ENCODE results near the gene NCOA1.
"Not testable (repeated sequence)": the region's sequence is repeated elsewhere in the genome, so short reads cannot be mapped to it uniquely, and the experiment has no call there.

Gene NCOA1

DNA sequence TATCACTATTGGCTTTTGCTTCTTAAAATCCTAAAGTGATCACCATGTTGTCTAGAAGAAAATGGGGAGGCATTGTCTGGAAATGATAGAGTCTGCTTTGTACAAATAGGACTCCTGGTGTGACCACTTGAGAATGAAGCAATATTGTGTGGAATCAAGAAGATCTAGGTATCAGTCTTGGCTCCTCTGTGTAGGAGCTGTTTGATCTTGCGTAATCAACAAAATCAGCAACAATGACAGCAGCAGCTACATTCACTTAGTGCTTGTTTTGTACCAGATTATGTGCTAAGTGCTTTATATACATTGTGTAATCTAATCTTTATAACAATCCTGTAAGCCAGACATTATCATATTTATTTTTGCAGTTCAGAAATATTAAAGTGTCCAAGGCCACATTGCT, 17.8 kb downstream of the NCOA1 start:
- DNase-seq = peak; percentile 57 to 63

DNA sequence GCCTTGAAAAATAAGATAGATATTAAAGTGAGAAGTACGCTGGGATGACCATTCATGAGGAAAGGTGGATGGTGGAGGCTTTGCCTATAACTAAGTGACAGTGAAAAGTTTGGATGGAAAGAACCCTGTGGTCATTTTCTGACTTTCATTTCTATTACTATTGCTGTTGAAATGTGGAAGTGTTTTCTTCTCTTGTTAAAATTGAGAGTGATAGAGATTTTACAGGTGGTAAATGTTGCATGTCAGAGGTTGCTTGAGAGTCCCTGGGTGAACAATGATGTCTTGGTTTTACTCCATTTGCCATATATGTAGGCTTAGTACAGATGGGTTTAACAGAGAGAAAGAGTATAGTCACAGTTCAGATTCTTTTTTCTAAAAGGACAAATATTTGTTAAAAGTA, 18.4 kb downstream of the NCOA1 start:
- no peak for DNase-seq

DNA sequence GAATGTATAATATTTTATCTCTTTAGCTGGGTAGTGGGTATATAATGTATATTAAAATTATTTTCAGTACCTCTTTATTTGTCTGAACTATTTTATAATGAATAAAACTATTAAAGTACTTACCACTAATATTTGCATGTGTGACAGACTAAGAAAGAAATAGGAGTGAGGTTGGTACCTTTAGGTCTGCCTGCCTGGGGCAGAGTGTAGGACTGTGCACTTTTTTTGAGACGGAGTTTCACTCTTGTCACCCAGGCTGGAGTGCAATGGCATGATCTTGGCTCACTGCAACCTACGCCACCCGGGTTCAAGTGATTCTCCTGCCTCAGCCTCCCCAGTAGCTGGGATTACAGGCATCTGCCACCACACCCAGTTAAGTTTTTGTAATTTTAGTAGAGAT, 18.8 kb downstream of the NCOA1 start:
- no peak for DNase-seq

DNA sequence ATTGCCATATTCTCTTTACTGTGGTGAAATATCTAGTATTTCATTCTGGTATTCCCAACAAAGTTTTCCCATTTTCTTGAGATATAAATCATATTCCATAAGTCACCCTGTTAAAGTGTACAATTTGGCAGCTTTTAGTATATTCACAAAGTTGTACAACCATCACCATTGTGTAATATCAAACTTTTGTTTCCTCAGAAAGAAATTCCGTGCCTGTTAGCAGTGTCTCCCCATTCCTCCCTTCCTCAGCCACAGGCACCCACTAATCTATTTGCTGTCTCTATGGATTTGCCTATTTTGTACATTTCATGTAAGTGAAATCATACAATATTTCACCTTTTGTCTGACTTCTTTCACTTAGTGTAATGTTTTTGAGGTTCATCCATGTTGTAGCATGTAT, 19.7 kb downstream of the NCOA1 start:
- DNase-seq = no peak

DNA sequence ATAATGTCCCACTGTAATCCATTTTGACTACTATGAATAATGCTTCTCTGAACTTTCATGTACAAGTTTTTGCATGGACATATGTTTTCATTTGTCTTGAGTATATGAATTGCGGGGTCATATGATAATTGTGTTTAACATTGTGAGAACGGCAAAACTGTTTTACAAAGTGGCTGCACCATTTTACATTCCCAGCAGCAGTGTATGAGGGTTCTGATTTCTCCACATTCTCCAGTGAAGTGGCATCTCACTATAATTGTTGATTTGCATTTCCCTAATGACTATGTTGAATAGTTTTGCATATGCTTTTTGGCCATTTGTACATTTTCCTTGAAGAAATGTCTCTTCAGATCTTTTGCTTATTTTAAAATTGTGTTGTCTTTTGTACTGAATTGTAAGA, 20.1 kb downstream of the NCOA1 start:
- DNase-seq = no peak

DNA sequence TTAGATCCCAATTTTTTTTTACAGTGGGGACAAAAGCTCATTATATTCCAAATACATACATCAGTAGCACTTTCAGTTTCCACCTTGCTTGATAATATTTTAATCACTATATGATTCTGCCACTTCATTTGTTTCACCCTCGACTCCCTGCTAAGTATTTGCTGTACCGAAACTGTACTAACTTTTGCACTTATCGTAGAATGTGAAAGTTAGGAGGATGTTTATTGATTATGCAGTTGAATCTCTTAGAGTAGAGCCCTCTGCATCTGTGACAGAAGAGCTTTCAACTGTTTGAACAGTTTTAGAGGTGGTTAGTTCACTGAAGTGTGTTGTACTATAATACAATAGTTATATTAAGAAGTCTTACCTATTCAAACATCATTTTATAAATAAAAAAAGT, 20.8 kb downstream of the NCOA1 start:
- no peak for DNase-seq

DNA sequence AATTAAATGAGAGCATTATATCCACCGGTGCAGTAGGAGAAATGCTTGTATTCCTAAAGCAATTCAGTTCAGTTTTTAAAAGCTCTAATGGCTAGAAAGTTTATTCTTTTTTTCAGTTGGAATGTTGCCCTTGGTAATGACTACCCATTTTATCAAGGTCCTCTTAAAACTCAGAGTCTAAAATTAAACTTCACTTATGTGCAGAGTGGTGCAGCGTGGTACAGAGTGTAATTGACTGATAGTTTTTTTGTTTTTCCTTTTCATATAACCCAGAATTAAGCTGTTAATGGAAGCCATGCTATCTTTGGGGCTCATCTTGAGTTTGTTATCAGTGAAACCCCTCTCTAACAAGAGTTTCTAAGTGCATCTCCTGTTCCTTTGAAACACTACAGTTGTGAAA, 21.4 kb downstream of the NCOA1 start:
- no peak for DNase-seq

DNA sequence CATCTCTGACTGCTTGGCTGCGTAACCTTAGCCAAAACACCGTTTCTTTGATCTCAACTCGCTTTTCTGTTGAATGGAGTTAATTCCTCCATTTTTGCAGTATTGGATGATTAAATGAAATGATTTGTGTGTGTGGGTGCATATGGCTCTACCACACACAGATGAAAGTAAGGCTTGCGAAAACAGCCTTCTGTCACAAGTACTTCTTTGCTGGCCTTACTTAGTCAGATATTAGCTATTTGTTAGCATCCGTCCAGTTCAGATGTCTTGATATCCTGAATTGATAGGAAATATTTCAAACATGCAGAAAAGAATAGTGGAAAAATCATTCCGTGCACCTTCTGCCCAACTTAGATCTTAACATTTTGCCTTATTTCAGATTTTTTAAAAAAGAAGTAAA, 21.8 kb downstream of the NCOA1 start:
- DNase-seq = no peak

DNA sequence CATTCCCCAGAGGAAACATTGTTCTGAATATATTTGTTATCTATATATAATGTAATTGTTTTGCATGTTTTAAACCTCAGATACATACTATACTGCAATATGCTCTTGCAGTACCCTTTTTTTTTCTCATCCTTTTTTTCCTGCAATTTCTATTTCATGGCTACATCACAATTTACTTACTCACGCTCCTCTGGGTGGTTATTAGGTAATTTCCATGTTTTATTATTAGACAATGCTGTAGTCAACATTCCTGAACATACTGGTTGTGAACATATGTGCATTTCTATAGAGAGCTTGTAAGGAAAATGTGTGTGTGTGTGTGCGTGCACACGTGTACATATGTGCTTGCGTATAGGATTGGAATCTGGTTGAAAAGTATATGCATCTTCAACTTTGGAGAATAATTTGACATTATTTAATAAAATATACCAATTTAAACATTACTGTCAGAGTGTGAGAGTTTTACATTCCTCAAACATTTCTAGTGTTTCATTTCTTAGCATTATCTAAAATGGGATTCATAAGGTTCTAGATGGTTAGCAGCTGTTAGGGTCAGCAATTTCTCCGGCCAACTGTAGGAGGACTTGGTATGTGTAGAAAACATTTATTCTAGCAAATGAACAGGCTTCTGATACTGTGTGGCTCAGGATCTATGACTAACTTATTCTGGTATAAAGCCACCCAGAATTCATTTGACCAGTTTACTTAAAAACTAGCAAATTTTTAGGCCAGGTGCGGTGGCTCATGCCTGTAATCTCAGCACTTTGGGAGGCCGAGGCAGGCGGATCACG, 22.4 kb downstream of the NCOA1 start:
- DNase-seq = no peak

DNA sequence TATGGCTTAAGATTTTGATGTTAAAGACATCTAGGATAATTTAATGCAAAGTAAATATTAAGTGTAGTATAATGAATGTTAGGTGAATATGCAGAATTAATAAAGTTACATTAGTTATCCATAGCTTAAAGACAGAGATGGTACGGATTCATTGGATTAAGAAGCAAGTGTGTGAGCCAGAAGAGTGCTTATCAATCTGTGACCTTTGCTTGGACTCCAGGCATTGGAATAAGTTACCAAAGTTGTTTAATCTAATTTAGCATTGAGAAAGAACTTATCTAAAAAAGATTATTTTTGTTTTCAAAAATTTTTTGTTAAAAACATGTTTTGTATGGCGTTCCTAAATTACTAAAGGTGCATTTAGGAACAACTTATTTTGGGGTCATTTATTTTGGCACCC, 23.8 kb downstream of the NCOA1 start:
- DNase-seq = no peak

DNA sequence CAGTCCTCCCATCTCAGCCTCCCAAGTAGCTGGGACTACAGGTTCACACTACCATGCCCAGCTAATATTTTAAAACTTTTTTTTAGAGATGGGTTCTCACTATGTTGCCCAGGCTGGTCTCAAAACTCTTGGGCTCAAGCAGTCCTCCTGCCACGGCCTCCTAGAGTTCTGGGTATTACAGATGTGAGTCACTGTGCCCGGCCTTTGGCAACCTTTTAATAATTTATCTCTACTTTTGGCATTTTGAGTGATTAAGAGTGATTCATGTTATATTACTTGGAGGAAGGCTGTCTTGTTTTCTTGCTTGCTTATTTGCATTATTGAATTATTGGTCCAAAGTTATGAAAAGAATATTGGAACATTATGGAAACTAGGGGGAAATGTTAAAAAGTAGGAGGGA, 24.3 kb downstream of the NCOA1 start:
- DNase-seq = no peak

DNA sequence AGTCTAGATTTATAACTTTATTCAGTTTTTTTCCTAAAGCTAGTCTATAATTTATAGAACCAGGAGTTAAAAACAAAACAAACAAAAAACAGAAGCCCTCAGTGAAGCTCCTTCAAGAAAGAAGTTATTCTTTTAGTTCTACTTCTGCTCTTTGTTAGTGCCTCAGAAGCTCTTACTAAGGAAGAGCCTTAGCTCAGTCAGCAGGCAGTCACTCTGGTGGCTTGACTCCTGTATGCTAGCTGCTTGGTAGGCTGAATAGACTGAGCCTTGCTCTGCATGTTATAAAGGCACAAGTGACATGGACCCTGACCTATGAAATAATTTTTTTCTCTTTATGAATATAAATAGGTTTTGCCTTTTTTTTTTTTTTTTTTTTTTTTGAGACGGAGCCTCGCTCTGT, 24.8 kb downstream of the NCOA1 start:
- DNase-seq = peak in 1 of 2 experiments; percentile 7

DNA sequence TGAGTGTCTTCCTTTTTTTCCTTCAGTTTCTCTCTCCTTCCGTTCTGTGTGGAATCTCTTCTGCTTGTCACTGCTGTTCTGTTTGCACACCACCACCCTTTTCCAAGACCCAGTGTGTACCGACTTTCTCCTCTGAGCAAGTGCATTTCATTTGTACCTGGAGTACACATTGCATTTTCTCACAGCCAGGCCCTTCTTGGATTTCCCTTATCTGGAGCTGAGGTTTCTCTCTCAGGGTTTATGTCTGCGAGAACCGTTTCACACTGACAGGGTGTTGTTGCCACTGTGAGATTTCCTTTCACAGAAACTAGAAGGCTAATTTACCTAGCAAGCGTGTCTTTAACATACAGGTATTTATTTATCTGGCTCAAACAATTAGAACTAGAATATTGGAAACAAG, 26.2 kb downstream of the NCOA1 start:
- no peak for DNase-seq

DNA sequence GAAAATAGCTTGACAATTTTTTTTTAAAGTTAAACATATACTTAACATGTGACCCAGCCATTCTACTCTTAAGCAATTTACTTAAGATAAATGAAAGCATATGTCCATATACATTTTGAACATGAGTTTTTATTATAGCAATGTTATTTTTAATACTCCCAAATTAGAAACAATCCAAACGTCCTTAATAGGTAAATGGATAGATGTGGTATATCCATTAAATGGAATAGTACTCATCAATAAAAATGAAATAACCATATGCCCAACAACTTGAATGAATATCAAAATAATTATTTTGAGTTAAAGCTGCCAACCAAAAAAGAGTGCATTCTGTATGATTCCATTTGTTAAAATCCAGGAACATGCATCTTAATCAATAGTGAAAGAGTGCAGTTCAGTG, 29.1 kb downstream of the NCOA1 start:
- no peak for DNase-seq

DNA sequence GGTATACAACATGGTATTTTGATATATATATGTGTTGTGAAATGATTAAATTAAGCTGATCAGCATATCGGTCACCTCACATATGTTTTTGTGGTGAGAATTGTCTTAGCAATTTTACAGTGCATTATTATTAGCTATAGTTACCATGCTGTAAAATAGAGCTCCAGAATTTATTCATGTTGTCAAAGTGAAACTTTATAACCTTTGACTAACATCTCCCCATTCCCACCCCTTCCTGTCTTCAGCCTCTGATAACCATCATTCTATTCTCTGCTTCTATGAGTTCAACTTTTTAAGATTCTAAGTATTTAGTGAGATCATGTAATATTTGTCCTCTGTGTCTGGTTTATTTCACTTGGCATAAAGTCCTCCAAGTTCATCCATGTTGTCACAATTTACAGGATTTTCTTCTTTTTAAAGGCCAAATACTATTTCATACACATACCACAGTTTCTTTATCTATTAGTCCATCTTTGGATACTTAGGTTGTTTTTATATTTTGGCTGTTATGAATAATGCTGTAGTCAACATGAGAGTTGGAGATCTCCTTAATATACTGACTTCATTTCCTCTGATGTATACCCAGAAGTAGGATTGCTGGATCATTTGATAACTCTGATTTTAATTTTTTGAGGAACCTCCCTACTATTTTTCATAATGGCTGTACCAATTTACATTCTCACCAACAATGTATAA, 30.3 kb downstream of the NCOA1 start:
- DNase-seq = no peak

DNA sequence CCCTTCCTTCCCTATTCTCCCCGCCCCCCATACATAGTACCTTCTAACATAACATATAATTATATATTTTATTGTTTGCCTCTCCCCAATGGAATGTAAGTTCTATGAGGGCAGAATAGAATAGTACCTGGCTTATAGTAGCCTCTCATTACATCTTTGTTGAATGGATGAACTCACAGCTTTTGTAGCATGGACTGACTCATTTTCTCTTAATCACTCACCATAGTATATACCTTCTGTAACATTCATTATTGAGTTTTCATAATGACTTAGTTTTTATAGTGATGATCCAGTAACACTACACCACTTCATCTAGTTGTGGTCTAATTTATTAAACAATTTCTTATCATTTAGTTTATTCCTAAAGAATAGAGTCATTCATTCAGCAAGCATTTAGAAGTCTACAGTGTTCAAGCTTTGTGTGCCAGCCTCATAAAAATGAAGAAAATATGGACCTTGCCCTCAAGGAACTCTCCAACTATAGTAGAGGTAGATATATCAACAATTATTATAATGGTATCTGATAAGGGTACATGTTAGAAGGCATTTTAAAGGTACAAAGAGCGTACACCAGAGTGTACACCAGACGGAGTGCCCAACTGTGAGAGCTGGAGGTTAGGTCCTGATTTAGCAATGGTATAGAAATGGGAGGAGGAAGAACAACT, 31.1 kb downstream of the NCOA1 start:
- DNase-seq = no peak

DNA sequence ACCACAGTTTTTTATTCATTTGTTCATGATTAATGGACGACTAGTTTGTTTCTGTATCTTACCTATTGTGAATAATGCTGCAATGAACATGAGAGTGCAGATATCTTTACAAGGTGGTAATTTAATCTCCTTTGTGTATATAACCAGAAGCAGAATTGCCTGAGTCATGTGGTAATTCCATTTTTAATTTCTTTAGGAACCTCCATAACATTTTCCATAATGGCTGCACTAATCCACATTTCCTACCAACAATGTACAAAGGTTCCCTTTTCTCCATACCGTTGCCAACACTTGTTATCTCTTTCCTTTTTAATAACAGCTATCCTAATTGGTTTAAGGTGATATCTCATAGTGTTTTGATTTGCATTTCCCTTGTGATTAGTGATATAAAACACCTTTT, 36.5 kb downstream of the NCOA1 start:
- no peak for DNase-seq

DNA sequence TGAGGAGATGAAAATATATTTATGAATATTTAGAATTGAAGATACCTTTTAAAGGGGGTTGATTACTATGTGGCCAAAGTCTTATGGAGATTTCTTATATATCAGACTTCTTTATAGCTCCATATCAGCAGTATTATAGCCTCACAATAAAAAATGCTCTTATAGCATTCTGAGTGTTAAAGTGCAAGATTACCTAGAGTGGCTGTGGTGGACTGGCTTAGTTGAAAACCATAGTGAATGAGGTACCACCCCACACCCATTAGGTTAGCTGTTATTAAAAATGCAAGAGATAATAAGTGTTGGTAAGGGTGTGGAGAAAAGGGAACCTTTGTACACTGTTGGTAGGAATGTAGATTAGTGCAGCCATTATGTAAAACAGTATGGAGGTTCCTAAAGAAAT, 39.7 kb downstream of the NCOA1 start:
- DNase-seq = no peak

DNA sequence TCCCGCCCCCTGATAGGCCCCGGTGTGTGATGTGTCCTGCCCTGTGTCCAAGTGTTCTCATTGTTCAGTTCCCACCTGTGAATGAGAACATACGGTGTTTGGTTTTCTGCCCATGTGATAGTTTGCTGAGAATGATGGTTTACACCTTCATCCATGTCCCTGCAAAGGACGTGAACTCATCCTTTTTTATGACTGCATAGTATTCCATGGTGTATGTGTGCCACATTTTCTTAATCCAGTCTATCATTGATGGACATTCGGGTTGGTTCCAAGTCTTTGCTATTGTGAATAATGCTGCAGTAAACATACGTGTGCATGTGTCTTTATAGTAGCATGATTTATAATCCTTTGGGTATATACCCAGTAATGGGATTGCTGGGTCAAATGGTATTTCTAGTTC, 40.6 kb downstream of the NCOA1 start:
- DNase-seq = not testable (repeated sequence)

DNA sequence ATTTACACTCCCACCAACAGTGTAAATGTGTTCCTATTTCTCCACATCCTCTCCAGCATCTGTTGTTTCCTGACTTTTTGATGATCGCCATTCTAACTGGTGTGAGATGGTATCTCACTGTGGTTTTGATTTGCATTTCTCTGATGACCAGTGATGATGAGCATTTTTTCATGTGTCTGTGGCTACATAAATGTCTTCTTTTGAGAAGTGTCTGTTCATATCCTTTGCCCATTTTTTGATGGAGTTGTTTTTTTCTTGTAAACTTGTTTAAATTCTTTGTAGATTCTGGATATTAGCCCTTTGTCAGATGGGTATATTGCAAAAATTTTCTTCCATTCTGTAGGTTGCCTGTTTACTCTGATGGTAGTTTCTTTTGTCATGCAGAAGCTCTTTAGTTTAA, 41.0 kb downstream of the NCOA1 start:
- not testable (repeated sequence) for DNase-seq

DNA sequence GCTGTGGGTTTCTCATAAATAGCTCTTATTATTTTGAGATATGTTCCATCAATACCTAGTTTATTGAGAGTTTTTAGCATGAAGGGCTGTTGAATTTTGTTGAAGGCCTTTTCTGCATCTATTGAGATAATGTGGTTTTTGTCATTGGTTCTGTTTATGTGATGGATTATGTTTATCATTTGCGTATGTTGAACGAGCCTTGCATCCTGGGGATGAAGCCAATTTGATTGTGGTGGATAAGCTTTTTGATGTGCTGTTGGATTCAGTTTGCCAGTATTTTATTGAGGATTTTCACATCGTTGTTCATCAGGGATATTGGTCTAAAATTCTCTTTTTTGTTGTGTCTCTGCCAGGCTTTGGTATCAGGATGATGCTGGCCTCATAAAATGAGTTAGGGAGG, 42.5 kb downstream of the NCOA1 start:
- DNase-seq = not testable (repeated sequence)

DNA sequence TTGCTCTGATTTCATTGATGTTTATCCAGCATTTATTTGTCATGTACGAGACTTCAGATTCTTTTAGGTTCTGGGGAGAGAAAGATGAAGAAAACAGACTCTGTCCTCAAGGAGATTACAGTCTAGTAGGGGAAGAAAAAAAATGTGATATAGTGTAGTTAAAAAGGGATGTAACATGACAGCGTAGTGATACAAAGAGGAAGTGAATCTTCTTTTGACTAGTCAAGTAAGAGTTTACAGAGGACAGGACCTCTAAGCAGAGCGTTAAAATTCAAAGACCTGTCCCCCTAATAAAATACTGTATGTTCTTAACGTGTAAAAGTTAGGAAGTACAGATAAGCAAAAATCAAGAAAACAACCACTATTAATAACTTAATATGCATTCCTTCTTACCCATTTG, 47.7 kb downstream of the NCOA1 start:
- DNase-seq = no peak

DNA sequence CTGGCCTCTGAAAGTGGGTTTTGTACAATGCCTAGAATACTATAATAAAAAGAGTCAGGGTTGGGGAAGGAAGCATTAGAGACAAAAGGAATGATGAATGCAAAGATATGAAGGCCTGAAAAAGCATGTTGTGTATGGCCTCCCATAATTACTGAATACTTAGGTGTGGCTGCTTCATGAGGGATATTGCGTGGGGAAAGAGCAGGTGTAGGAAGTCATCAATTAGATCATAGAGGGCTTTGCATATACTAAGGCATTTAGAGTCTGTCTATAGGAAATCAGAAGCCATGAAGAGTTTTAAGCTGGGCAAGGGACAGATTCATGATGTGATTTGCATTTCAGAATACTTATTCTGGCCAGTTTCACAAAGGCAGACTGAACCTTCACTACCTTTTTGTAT, 48.2 kb downstream of the NCOA1 start:
- DNase-seq = no peak

DNA sequence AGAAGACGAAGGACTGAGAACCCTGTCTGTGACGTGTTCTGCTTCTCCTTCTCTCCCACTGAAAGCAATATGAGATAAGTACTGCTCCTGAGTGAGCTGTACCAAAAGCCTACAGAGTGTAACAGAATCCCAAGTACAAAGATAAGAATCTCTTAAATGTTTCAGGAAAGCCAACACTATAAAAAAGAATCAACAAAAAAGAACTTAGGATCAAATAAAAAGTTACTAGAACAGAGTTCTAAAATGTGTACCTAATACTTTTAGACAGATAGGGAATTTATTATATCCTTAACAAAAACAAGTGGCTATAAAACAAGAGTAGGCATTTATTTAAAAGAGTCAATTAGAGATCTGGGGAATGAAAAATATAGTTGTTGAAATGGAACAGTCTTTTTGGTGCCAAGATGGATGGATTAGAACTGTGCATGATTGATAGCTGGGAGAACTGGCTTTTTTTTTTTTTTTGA, 49.0 kb downstream of the NCOA1 start:
- no peak for DNase-seq

Measured in AML-193 (cell line).